ENCODE results near the gene PILRA.

- TF ChIP-seq, protein P1, sequence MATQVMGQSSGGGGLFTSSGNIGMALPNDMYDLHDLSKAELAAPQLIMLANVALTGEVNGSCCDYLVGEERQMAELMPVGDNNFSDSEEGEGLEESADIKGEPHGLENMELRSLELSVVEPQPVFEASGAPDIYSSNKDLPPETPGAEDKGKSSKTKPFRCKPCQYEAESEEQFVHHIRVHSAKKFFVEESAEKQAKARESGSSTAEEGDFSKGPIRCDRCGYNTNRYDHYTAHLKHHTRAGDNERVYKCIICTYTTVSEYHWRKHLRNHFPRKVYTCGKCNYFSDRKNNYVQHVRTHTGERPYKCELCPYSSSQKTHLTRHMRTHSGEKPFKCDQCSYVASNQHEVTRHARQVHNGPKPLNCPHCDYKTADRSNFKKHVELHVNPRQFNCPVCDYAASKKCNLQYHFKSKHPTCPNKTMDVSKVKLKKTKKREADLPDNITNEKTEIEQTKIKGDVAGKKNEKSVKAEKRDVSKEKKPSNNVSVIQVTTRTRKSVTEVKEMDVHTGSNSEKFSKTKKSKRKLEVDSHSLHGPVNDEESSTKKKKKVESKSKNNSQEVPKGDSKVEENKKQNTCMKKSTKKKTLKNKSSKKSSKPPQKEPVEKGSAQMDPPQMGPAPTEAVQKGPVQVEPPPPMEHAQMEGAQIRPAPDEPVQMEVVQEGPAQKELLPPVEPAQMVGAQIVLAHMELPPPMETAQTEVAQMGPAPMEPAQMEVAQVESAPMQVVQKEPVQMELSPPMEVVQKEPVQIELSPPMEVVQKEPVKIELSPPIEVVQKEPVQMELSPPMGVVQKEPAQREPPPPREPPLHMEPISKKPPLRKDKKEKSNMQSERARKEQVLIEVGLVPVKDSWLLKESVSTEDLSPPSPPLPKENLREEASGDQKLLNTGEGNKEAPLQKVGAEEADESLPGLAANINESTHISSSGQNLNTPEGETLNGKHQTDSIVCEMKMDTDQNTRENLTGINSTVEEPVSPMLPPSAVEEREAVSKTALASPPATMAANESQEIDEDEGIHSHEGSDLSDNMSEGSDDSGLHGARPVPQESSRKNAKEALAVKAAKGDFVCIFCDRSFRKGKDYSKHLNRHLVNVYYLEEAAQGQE (IDR thresholded peaks at IDR 0.05) = no peak
- TF ChIP-seq, protein P2, sequence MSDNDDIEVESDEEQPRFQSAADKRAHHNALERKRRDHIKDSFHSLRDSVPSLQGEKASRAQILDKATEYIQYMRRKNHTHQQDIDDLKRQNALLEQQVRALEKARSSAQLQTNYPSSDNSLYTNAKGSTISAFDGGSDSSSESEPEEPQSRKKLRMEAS (IDR thresholded peaks at IDR 0.05) = no peak
- TF ChIP-seq, protein P3, sequence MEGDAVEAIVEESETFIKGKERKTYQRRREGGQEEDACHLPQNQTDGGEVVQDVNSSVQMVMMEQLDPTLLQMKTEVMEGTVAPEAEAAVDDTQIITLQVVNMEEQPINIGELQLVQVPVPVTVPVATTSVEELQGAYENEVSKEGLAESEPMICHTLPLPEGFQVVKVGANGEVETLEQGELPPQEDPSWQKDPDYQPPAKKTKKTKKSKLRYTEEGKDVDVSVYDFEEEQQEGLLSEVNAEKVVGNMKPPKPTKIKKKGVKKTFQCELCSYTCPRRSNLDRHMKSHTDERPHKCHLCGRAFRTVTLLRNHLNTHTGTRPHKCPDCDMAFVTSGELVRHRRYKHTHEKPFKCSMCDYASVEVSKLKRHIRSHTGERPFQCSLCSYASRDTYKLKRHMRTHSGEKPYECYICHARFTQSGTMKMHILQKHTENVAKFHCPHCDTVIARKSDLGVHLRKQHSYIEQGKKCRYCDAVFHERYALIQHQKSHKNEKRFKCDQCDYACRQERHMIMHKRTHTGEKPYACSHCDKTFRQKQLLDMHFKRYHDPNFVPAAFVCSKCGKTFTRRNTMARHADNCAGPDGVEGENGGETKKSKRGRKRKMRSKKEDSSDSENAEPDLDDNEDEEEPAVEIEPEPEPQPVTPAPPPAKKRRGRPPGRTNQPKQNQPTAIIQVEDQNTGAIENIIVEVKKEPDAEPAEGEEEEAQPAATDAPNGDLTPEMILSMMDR (IDR thresholded peaks at IDR 0.05; ENCODE audit: low read depth, low read length, missing input control) = no peak
- TF ChIP-seq RAD21 (IDR thresholded peaks at IDR 0.05) (no peak), HNF4G (IDR thresholded peaks at IDR 0.05) (no peak), GABPA (IDR thresholded peaks at IDR 0.05 in 1 of 2, conservative IDR thresholded peaks at IDR 0.05 in 1 of 2) (no peak), FOXA1 (IDR thresholded peaks at IDR 0.05) (no peak), RXRA (IDR thresholded peaks at IDR 0.05) (no peak), JUND (IDR thresholded peaks at IDR 0.05) (no peak)
Observed at GRCh38 chr7:100415448-100415847, 42.2 kb downstream of the PILRA start.
